ENCODE measurements around the gene USPL1. TPM values are rescaled to one million over a fixed set of nuclear protein-coding genes. Genes with fewer than 3 reads are reported as not detected.

USPL1 gene
- 10 to 100 TPM in 6 of 9 donors, 1 to 10 TPM in 3; 9.0 to 14.3 (median 10.2) TPM for total RNA-seq
- 1 to 10 TPM; 4.5 to 8.0 TPM for polyA plus RNA-seq
- long read RNA-seq, donor 1, partial matches to known transcripts, result 1 of 7 reads
- long read RNA-seq, donor 1, other reads (novel, unspliced or antisense), result 6 of 7 reads
- long read RNA-seq, donor 2, partial matches to known transcripts, result 0 of 9 reads
- long read RNA-seq, donor 2, other reads (novel, unspliced or antisense), result 8 of 9 reads
- long read RNA-seq, donor 3, partial matches to known transcripts, result 0 of 5 reads
- long read RNA-seq, donor 3, other reads (novel, unspliced or antisense), result 2 of 5 reads

DNA sequence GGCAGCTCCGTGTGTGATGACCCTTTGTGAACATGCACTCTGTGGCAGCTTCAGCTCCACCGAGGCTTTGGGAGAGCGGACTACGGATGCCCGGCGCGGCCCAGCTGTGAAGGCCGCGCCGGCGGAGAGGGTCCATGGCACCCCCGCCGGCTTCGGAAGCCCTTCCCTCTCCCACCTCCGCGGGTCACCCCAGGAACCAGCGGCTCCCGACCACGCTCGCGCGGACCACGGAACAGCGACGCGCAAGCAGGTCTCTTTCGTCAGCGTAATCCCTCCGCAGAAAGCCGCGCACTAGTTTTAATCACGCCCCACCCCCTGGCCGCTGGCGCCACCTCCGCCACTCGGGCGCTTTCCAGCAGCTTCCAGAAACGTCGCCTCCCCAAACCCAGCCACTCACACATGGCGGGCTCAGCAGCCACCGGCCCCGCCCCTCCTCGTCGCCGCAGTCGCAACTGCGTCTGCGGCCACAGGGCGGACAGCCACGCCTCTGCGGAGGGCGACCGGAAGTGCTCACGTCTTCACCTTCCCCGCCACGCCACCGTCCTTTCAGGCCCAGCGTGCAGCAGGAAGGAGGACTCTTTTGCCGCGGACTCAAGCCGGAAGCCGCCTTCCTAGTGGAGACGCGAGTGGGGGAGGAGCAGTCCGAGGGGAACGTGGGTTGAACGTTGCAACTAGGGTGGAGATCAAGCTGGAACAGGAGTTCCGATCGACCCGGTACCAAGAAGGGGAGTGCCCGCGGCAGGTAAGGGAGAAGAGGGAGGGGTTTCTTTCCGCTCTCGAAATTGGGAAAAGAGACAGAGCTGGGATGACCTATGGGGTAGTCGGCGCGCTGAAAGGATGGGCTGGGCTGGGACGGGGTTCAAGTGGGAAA, at the start of gene USPL1:
Gene USPL1 (plus strand): TSS at position 606 of the 871 bp plus-strand sequence. CDS start 3,221 bp downstream, outside the sequence.
- DNase-seq, result peak; percentile 99
- H3K36me3 ChIP-seq, result peaks cover 0 to 14% (median 9%) of the 10 kb centered on the region in 9 donors
- intact Hi-C loops (cut with DNase I), result loop anchor here in 9 of 10 donors (1.0 to 10.0 kb wide), 17 partner anchors 45 to 485 kb away; partner anchors contain the start of genes HMGB1 (in 7 of the 9), KATNAL1 (in 2 of the 9) and UBE2L5 (in 1 of the 9)
- no peaks in the 10 kb centered on the region for H3K9me3 ChIP-seq
- peak; percentile 95 to 98 (median 96) for ATAC-seq
- no peaks in the 10 kb centered on the region for H3K27me3 ChIP-seq
- 0 to 1% (median 0%) methylated on average over 22 to 78 of the region's 78 CpGs for WGBS, 4 donors
- peaks cover 0 to 42% (median 25%) of the 10 kb centered on the region in 12 donors for H3K4me1 ChIP-seq
- peak within 1 kb of the TSS; percentile 98 to 100 (median 99) for H3K27ac ChIP-seq
- H3K4me3 ChIP-seq, result peak within 1 kb of the TSS; percentile 61 to 89 (median 84)
- TF ChIP-seq, protein P1, sequence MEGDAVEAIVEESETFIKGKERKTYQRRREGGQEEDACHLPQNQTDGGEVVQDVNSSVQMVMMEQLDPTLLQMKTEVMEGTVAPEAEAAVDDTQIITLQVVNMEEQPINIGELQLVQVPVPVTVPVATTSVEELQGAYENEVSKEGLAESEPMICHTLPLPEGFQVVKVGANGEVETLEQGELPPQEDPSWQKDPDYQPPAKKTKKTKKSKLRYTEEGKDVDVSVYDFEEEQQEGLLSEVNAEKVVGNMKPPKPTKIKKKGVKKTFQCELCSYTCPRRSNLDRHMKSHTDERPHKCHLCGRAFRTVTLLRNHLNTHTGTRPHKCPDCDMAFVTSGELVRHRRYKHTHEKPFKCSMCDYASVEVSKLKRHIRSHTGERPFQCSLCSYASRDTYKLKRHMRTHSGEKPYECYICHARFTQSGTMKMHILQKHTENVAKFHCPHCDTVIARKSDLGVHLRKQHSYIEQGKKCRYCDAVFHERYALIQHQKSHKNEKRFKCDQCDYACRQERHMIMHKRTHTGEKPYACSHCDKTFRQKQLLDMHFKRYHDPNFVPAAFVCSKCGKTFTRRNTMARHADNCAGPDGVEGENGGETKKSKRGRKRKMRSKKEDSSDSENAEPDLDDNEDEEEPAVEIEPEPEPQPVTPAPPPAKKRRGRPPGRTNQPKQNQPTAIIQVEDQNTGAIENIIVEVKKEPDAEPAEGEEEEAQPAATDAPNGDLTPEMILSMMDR (IDR thresholded peaks at IDR 0.05), result peak in 11 of 12 donors; percentile 14 to 48 (median 32)
- TF ChIP-seq POLR2A (IDR thresholded peaks at IDR 0.05), result peak; percentile 40 to 92

DNA sequence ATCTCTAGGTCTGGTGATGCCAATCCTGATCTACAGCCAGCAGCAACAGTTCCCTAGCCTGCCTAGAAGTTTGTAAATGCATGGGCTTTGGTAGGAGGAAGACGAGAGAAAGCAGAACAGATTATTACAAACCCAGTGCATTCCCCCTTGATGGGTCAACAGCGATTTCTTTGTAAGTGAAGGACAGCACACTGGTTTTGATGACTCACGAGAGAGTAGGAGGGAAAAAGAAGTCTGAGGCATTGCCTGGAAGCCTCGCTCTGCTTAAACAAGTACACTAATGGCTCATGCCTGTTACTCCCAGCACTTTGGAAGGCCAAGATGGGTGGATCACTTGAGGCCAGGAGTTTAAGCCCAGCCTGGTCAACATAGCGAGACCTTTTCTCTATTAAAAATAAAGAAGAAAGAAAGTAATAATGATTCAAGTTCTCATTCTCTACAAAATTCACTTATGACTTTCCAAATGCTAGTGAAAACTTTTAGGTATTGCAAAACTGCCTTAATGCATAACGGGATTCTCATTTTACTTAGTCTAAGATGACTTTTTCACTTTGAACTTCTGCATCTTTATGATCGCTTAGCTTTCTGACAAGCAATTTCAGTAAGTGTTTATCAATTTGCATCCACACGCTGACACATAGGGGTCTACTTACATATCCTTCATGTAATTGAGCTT, 47.7 kb upstream of the USPL1 start:
- WGBS, 4 donors, result 78 to 84% (median 79%) methylated on average over 8 of the region's 8 CpGs
- no peaks in the 10 kb centered on the region for H3K27me3 ChIP-seq
- no peak overlapping the region for H3K4me3 ChIP-seq
- intact Hi-C loops (cut with DNase I), result loop anchor here in 8 of 10 donors (5.0 to 10.0 kb wide), 10 partner anchors 42 to 435 kb away; partner anchors contain the start of genes HMGB1 (in 3 of the 8) and USPL1 (in 3 of the 8)
- H3K9me3 ChIP-seq, result no peaks in the 10 kb centered on the region
- no peaks in the 10 kb centered on the region for H3K36me3 ChIP-seq
- no peak for TF ChIP-seq POLR2A (IDR thresholded peaks at IDR 0.05)
- TF ChIP-seq, protein P1 (IDR thresholded peaks at IDR 0.05), result no peak
- peak in 3 of 5 donors; percentile 23 to 42 (median 26) for DNase-seq
- H3K4me1 ChIP-seq, result peaks cover 0 to 37% (median 16%) of the 10 kb centered on the region in 12 donors
- peak overlapping the region in 5 of 12 donors; percentile 3 to 26 (median 21) for H3K27ac ChIP-seq
- ATAC-seq, result peak; percentile 51 to 92 (median 73)

DNA sequence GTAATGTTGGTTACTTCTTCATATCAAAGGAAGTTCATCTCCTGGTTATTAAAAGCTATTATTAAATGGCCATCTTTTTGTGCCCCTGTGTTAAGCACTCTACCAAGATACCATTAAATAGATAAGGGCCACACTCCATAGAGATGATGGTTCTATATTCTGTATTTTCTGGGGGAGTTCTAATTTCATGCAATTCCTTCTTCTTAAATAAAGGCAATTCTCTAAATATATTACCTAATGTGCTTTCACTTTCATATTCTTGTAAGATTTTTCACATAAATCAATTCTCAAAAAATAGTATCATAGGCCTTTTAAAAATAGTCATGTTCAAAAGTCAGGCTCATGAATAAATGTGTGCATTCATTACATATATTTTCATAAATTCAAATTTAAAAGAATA, 47.0 kb upstream of the USPL1 start:
- ATAC-seq, result no peak
- no peak for DNase-seq
- Histone ChIP-seq H3K27me3 (no peaks in the 10 kb centered on the region), H3K4me3 (no peak overlapping the region), H3K36me3 (no peaks in the 10 kb centered on the region), H3K27ac (peak overlapping the region in 2 of 12 donors; percentile 16 to 25), H3K9me3 (no peaks in the 10 kb centered on the region), H3K4me1 (peaks cover 0 to 37% (median 16%) of the 10 kb centered on the region in 12 donors)
- no peak for TF ChIP-seq POLR2A (IDR thresholded peaks at IDR 0.05)
- TF ChIP-seq, protein P1 (IDR thresholded peaks at IDR 0.05), result no peak
- intact Hi-C loops (cut with DNase I), result loop anchor here in 6 of 10 donors (5.0 to 10.0 kb wide), 7 partner anchors 47 to 436 kb away; partner anchors contain the start of genes USPL1 (in 3 of the 6) and HMGB1 (in 2 of the 6)
